ENCODE results near the gene SPG7. TPM values are rescaled to one million over a fixed set of nuclear protein-coding genes. Genes with fewer than 3 reads are reported as not detected.
"Not testable (repeated sequence)": the region's sequence is repeated elsewhere in the genome, so short reads cannot be mapped to it uniquely, and the experiment has no call there.

Gene SPG7
- total RNA-seq: 183 and 184 TPM in 2 replicates
- long read RNA-seq, partial matches to known transcripts: 24 of 35 reads
- long read RNA-seq, other reads (novel, unspliced or antisense): 8 of 35 reads

- peak; percentile 83 for DNase-seq (ENCODE audit: low spot score, unreplicated experiment)
- H3K27ac Mint-ChIP-seq: peak within 1 kb of the TSS; percentile 97
- TF ChIP-seq CTCF (IDR thresholded peaks at IDR 0.05; ENCODE audit: unreplicated experiment): no peak
- peaks cover 7% of the 10 kb centered on the region for H3K4me1 Mint-ChIP-seq (ENCODE audit: low read depth)
- H3K27me3 Mint-ChIP-seq: no peaks in the 10 kb centered on the region
- peak within 1 kb of the TSS; percentile 93 for H3K4me3 Mint-ChIP-seq (ENCODE audit: low read depth)
- H3K9me3 Mint-ChIP-seq (ENCODE audit: low read depth): no peaks in the 10 kb centered on the region
- peaks cover 2% of the 10 kb centered on the region for H3K36me3 Mint-ChIP-seq (ENCODE audit: insufficient read depth)
Observed at GRCh38 chr16:89507834-89508590, at the start of gene SPG7. Gene SPG7 (plus strand): TSS chr16:89508403. CDS start chr16:89508418, 15 bp downstream.

GRCh38 chr16:89458551-89458950, 49.7 kb upstream of the SPG7 start:
- peaks cover 7% of the 10 kb centered on the region for H3K9me3 Mint-ChIP-seq (ENCODE audit: low read depth)
- peaks cover 20% of the 10 kb centered on the region for H3K36me3 Mint-ChIP-seq (ENCODE audit: insufficient read depth)
- TF ChIP-seq CTCF (IDR thresholded peaks at IDR 0.05; ENCODE audit: unreplicated experiment): no peak
- H3K27me3 Mint-ChIP-seq: no peaks in the 10 kb centered on the region
- no peak for DNase-seq (ENCODE audit: low spot score, unreplicated experiment)
- peak overlapping the region; percentile 33 for H3K27ac Mint-ChIP-seq
- H3K4me1 Mint-ChIP-seq (ENCODE audit: low read depth): peaks cover 5% of the 10 kb centered on the region
- H3K4me3 Mint-ChIP-seq (ENCODE audit: low read depth): no peak overlapping the region

- Mint-ChIP-seq H3K4me1 (ENCODE audit: low read depth) (peaks cover 3% of the 10 kb centered on the region), H3K27ac (peak overlapping the region; percentile 0), H3K27me3 (no peaks in the 10 kb centered on the region), H3K9me3 (ENCODE audit: low read depth) (peaks cover 7% of the 10 kb centered on the region), H3K36me3 (ENCODE audit: insufficient read depth) (peaks cover 20% of the 10 kb centered on the region), H3K4me3 (ENCODE audit: low read depth) (no peak overlapping the region)
- no peak for DNase-seq (ENCODE audit: low spot score, unreplicated experiment)
- TF ChIP-seq CTCF (IDR thresholded peaks at IDR 0.05; ENCODE audit: unreplicated experiment): no peak
Observed at GRCh38 chr16:89458967-89459366, 49.2 kb upstream of the SPG7 start.

- peaks cover 7% of the 10 kb centered on the region for H3K9me3 Mint-ChIP-seq (ENCODE audit: low read depth)
- DNase-seq (ENCODE audit: low spot score, unreplicated experiment): no peak
- no peaks in the 10 kb centered on the region for H3K27me3 Mint-ChIP-seq
- TF ChIP-seq CTCF (IDR thresholded peaks at IDR 0.05; ENCODE audit: unreplicated experiment): no peak
- no peak overlapping the region for H3K4me3 Mint-ChIP-seq (ENCODE audit: low read depth)
- no peak overlapping the region for H3K27ac Mint-ChIP-seq
- peaks cover 6% of the 10 kb centered on the region for H3K4me1 Mint-ChIP-seq (ENCODE audit: low read depth)
- peaks cover 19% of the 10 kb centered on the region for H3K36me3 Mint-ChIP-seq (ENCODE audit: insufficient read depth)
Observed at GRCh38 chr16:89460556-89460955, 47.6 kb upstream of the SPG7 start.

GRCh38 chr16:89461890-89462289, 46.3 kb upstream of the SPG7 start:
- not testable (repeated sequence) for H3K4me3 Mint-ChIP-seq (ENCODE audit: low read depth); H3K27ac Mint-ChIP-seq; H3K27me3 Mint-ChIP-seq; H3K4me1 Mint-ChIP-seq (ENCODE audit: low read depth); H3K9me3 Mint-ChIP-seq (ENCODE audit: low read depth); DNase-seq (ENCODE audit: low spot score, unreplicated experiment)
- peaks cover 13% of the 10 kb centered on the region for H3K36me3 Mint-ChIP-seq (ENCODE audit: insufficient read depth)

- not testable (repeated sequence) for H3K4me1 Mint-ChIP-seq (ENCODE audit: low read depth); H3K9me3 Mint-ChIP-seq (ENCODE audit: low read depth); H3K27ac Mint-ChIP-seq
Observed at GRCh38 chr16:89462639-89463038, 45.6 kb upstream of the SPG7 start.

GRCh38 chr16:89463312-89463711, 44.9 kb upstream of the SPG7 start:
- not testable (repeated sequence) for DNase-seq (ENCODE audit: low spot score, unreplicated experiment); H3K27me3 Mint-ChIP-seq; H3K4me1 Mint-ChIP-seq (ENCODE audit: low read depth); H3K9me3 Mint-ChIP-seq (ENCODE audit: low read depth); H3K27ac Mint-ChIP-seq; H3K4me3 Mint-ChIP-seq (ENCODE audit: low read depth)
- peaks cover 12% of the 10 kb centered on the region for H3K36me3 Mint-ChIP-seq (ENCODE audit: insufficient read depth)

More at GRCh38 chr16:89462639-89463038, 45.6 kb upstream of the SPG7 start:
- not testable (repeated sequence) for DNase-seq (ENCODE audit: low spot score, unreplicated experiment); H3K4me3 Mint-ChIP-seq (ENCODE audit: low read depth); H3K27me3 Mint-ChIP-seq
- H3K36me3 Mint-ChIP-seq (ENCODE audit: insufficient read depth): peaks cover 13% of the 10 kb centered on the region
